LNCaP clone FGC (cell line): Measurements from ENCODE around the gene SYNGR4.

Experiments
- DNase-seq: peaks from one replicate; pipeline ENCODE4 v3.0.0-alpha.2; 2011; ENCODE audit warnings: low read depth
- H3K4me3 ChIP-seq: 2 replicates; pipeline ENCODE4 v1.5.1; 2011; ENCODE audit warnings: mild to moderate bottlenecking, low read depth, low read length, control low read depth
- TF ChIP-seq, protein P1 (sequence below): IDR thresholded peaks from 2 replicates; pipeline ENCODE4 v1.5.1; 2012; ENCODE audit warnings: mild to moderate bottlenecking; ENCODE audit not compliant: control insufficient read depth, insufficient read depth; ENCODE audit errors: extremely low read depth

Gene SYNGR4

DNA sequence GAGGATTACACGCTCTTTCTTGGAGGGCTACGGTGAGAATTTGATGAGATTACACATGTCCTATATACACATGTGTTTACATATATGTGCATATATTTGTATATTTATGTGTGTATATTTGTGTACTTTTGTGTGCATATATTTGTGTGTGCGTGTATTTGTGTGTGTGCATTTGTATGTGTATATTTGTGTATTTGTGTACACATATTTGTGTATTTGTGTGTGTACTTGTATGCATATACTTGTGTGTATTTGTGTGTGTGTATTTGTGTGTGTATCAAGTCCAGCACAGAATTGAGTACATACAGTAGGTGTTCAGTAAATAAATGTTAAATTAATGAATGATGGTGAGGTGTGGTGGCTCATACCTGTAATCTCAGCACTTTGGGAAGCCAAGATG, 2.3 kb upstream of the SYNGR4 start:
- DNase-seq: no peak
- TF ChIP-seq, protein P1, sequence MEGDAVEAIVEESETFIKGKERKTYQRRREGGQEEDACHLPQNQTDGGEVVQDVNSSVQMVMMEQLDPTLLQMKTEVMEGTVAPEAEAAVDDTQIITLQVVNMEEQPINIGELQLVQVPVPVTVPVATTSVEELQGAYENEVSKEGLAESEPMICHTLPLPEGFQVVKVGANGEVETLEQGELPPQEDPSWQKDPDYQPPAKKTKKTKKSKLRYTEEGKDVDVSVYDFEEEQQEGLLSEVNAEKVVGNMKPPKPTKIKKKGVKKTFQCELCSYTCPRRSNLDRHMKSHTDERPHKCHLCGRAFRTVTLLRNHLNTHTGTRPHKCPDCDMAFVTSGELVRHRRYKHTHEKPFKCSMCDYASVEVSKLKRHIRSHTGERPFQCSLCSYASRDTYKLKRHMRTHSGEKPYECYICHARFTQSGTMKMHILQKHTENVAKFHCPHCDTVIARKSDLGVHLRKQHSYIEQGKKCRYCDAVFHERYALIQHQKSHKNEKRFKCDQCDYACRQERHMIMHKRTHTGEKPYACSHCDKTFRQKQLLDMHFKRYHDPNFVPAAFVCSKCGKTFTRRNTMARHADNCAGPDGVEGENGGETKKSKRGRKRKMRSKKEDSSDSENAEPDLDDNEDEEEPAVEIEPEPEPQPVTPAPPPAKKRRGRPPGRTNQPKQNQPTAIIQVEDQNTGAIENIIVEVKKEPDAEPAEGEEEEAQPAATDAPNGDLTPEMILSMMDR: no peak
- H3K4me3 ChIP-seq: no peak overlapping the region

DNA sequence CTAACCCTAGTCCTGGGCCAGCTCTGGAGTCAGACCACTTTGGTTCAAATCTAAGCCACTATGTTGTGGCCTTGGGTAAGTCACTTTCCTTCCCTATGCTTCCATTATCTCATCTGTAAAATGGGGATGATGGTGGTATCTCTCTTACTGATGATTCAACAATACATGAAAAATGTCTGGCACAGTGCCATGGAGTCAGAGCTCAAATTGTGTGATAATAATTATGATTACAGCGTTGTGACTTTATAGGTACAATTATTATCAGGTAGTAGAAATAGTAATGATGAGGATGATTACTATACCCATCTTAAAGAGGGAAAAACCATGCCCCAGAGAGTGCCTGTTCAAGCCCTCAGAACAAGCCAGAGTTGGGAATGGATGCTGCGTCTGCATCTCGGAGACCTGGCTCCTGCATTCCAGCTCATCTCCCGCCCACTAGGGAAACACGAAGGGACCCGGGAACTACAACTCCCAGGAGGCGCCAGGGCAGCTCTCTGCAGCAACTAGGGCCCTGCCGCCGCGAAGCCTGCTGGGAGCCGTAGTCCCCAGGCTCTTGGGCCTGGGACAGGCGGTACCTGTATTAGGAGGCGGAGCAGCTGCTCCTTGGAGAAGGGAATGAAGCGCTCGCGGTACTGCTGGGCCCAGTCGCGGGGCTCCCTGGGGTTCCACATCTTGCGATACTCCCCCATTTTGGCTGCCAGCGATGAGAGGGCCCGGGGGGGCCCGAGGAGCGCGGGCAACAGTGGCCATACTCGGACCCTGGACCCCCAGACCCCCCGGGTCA, 1.3 kb upstream of the SYNGR4 start:
- peak; percentile 74 for DNase-seq
- peak overlapping the region; percentile 60 for H3K4me3 ChIP-seq
- TF ChIP-seq, protein P1: no peak

DNA sequence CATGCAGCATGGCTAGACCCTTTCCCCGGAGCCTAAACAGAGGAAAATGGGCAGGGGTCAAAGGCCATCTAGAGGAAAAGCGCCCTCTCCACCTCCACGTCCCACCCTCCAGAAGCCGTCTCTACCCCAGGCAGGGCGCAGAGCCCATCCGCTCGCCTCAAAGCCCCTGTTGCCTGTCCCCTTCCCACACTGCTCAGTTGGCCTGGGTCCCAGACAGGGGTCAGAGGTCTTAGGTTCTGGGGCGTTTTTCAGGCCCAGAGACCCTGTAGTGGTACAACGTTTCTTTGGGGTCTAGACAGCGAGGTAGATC, 712 bp upstream of the SYNGR4 start:
- TF ChIP-seq, protein P1: no peak
- DNase-seq: no peak
- peak overlapping the region; percentile 60 for H3K4me3 ChIP-seq

DNA sequence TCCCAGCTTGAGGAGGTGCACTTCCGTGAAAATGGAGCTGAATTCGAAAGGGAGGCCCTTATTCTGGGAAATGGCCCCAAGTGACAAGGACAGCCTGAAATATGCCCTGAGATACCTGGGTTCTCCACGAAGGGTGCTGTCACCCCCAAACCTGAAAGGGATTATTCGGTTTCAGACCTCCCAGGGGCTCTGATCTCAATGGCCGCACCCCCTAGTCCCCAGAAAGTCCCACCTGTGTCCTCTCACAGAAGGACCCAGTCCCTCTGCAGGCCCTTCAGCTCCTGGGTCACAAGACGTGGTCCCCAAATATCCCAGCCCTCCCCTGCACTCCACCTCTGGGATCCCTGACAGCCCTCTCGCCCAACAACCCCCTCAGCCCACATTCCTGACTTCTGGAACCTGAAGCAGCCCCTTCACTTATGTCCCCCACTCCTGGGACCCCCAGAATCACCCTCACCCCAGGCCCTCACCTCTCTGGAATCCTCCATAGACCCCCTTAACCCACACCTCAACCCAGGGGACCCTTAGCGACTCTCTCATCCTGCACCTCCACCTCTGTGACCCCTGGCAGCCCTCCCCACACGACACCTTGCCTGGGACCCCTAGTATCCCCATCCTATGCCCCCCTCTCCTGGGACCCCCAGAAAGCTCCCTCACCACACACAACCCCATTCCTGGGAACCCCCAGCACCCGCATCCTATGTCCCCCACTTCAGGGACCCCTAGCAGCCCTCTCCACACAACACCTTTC, 606 bp downstream of the SYNGR4 start:
- no peak for DNase-seq
- no peak overlapping the region for H3K4me3 ChIP-seq
- TF ChIP-seq, protein P1: no peak

DNA sequence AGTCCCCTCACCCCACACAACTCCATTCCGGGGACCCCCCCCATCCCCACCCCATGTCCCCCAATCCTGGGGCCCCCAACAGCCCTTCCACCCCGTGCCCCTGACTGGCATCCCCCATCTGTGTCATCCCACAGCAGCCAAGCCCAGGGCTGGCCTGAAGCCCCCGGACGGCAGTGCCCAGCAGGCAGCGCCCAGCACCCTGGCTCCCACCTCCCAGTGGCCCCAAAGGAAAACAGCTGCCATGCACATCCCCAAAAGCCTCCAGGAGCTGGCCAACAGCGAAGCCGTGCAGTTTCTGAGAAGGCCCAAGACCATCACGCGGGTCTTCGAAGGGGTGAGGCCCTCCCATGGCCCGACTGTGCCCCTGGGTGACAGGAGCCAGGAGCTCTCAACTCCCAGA, 1.4 kb downstream of the SYNGR4 start:
- TF ChIP-seq, protein P1: no peak
- no peak overlapping the region for H3K4me3 ChIP-seq

DNA sequence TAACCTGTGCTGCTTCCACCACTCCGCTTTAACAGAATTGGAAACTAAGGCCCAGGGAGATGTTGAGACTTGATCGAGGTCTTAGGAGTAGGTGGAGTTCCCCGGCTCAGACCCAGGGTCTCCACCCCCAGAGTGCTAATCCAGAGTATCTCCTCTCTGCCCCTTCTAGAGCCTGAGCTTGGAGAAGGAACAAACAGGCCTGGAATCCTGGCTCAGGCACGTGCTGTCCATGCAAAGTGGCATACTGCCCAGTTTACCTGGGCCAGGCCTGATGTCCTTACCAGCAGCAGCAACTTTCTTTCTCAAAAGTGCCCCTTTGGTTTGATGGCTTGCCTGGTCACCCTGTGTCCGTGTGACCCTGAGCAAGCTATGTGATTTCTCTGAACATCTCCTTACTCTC, 3.7 kb downstream of the SYNGR4 start:
- DNase-seq: no peak
- TF ChIP-seq, protein P1: no peak
- no peak overlapping the region for H3K4me3 ChIP-seq

More for the DNA sequence above, 1.4 kb downstream of the SYNGR4 start:
- DNase-seq: no peak
